Osteoblast (primary cell): ENCODE results near the gene ALCAM. TPM values are rescaled to one million over a fixed set of nuclear protein-coding genes. Genes with fewer than 3 reads are reported as not detected.
A peak's percentile ranks its signal among the peaks of the same experiment; 100 is the strongest.

Source experiments
- DNase-seq: peaks from one replicate; pipeline ENCODE4 v3.0.0; 2011; ENCODE audit warnings: low spot score, mixed read lengths; ENCODE audit not compliant: insufficient read length; ENCODE audit errors: missing footprints
- H2AFZ ChIP-seq: 2 replicates; pipeline ENCODE4 v1.6.0; 2011; ENCODE audit warnings: mild to moderate bottlenecking, low read length
- H3K27ac ChIP-seq: 2 replicates; pipeline ENCODE4 v1.5.1; 2011; ENCODE audit warnings: mild to moderate bottlenecking, low read depth, low read length, moderate library complexity
- H3K27me3 ChIP-seq: 2 replicates; pipeline ENCODE4 v1.6.0; 2012; ENCODE audit warnings: mild to moderate bottlenecking, control low read depth, inconsistent platforms, low read length, moderate library complexity; ENCODE audit not compliant: insufficient read depth
- H3K36me3 ChIP-seq: 2 replicates; pipeline ENCODE4 v1.5.1; 2011; ENCODE audit warnings: mild to moderate bottlenecking, low read length, control low read depth, moderate library complexity; ENCODE audit not compliant: insufficient read depth
- H3K4me1 ChIP-seq: 2 replicates; pipeline ENCODE4 v1.5.1; 2011; ENCODE audit warnings: mild to moderate bottlenecking, low read length, control low read depth, moderate library complexity; ENCODE audit not compliant: insufficient read depth
- H3K4me2 ChIP-seq: 2 replicates; pipeline ENCODE4 v1.6.0; 2011; ENCODE audit warnings: mild to moderate bottlenecking, low read length; ENCODE audit not compliant: insufficient read depth
- H3K4me3 ChIP-seq: fragments of 200-600 bp; sonication (generic); 3 replicates; pipeline ENCODE4 v1.5.1; 2012; ENCODE audit warnings: mild to moderate bottlenecking, low read length, inconsistent platforms; ENCODE audit not compliant: insufficient read depth
- H3K79me2 ChIP-seq: 2 replicates; pipeline ENCODE4 v1.6.0; 2012; ENCODE audit warnings: mild to moderate bottlenecking, low read length, control low read depth, inconsistent platforms; ENCODE audit not compliant: insufficient read depth
- H3K9me3 ChIP-seq: 2 replicates; pipeline ENCODE4 v1.5.1; 2011; ENCODE audit warnings: low read depth, low read length, control low read depth
- H4K20me1 ChIP-seq: 2 replicates; pipeline ENCODE4 v1.6.0; 2012; ENCODE audit warnings: mild to moderate bottlenecking, low read length, control low read depth; ENCODE audit not compliant: insufficient read depth
- total RNA-seq: library from RNA; depleted of rRNA; stranded (reverse); fragments of >200 nt; gene quantifications from 2 replicates; pipeline ENCODE4 v1.2.3, GENCODE V29; 2012
- TF ChIP-seq, protein P1 (sequence below): IDR thresholded peaks from 2 replicates; pipeline ENCODE4 v1.5.1; 2011; ENCODE audit warnings: mild to moderate bottlenecking, low read depth, low read length, moderate library complexity; ENCODE audit errors: extremely low read depth

ALCAM gene
- total RNA-seq, 1 donor, result 178 TPM

DNA sequence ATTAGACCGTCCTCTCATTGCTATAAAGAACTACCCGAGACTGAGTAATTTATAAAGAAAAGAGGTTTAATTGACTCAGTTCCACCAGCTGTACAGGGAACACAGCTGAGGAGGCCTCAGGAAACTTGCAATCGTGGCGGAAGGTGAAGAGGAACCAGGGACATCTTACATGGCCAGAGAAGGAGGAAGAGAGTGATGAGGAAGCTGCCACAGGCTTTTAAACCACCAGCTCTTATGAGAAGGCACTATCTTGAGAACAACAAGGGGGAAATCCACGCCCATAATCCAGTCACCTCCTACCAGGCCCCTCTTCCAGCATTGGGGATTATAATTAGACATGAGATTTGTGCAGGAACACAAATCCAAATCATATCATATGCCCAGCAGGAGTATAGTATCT, 138.5 kb downstream of the ALCAM start:
- Histone ChIP-seq H3K79me2 (peaks cover 92% of the 10 kb centered on the region), H3K9me3 (no peaks in the 10 kb centered on the region), H3K27me3 (no peaks in the 10 kb centered on the region), H3K27ac (no peak overlapping the region), H2AFZ (no peak overlapping the region), H4K20me1 (no peaks in the 10 kb centered on the region), H3K36me3 (no peaks in the 10 kb centered on the region), H3K4me2 (no peak overlapping the region), H3K4me3 (no peak overlapping the region), H3K4me1 (peaks cover 26% of the 10 kb centered on the region)
- TF ChIP-seq, protein P1, sequence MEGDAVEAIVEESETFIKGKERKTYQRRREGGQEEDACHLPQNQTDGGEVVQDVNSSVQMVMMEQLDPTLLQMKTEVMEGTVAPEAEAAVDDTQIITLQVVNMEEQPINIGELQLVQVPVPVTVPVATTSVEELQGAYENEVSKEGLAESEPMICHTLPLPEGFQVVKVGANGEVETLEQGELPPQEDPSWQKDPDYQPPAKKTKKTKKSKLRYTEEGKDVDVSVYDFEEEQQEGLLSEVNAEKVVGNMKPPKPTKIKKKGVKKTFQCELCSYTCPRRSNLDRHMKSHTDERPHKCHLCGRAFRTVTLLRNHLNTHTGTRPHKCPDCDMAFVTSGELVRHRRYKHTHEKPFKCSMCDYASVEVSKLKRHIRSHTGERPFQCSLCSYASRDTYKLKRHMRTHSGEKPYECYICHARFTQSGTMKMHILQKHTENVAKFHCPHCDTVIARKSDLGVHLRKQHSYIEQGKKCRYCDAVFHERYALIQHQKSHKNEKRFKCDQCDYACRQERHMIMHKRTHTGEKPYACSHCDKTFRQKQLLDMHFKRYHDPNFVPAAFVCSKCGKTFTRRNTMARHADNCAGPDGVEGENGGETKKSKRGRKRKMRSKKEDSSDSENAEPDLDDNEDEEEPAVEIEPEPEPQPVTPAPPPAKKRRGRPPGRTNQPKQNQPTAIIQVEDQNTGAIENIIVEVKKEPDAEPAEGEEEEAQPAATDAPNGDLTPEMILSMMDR, result no peak
- DNase-seq, result no peak

DNA sequence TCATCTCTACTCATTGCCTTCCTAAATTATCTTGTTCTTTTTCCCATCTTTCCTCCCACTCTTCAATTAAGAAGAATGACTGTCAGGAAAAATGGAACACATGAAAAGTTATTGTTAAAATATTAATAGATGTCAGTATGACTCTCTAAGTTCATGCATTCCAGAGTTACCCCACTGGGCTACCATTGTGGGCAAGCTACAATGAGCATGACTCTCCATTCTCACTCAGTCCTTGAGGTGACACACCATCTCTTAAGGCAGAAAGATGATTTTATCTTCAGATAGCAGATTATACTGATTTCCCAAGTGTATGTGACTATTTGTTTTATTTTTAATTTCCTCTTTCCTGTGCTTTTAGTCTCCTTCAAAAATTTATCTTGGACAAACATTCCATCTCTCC, 144.3 kb downstream of the ALCAM start:
- Histone ChIP-seq H3K36me3 (no peaks in the 10 kb centered on the region), H3K27me3 (no peaks in the 10 kb centered on the region), H3K79me2 (peaks cover 95% of the 10 kb centered on the region), H4K20me1 (no peaks in the 10 kb centered on the region), H3K4me2 (peak overlapping the region; percentile 12), H2AFZ (no peak overlapping the region), H3K4me3 (no peak overlapping the region), H3K27ac (peak overlapping the region; percentile 47), H3K9me3 (no peaks in the 10 kb centered on the region), H3K4me1 (peaks cover 44% of the 10 kb centered on the region)
- DNase-seq, result no peak
- TF ChIP-seq, protein P1, result no peak

DNA sequence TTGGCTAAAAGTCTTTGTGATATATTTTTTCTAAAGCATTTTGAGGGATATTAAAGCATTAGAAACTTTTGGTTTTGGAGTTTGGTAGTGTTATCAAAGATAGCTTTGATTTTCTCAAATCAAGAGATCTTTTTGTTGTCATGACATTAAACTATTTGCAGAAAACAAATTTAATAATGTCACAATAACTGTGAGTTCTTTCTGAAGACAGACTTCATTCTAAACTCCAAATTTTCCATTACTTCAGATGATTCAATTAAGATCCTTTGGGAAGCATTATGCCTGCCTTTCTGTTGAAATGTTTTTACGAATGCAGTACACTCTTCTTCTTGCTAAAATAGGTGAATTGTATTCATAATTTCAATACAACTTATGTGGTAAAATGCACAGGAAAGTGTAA, 145.4 kb downstream of the ALCAM start:
- Histone ChIP-seq H3K79me2 (peaks cover 95% of the 10 kb centered on the region), H3K27ac (peak overlapping the region; percentile 47)

DNA sequence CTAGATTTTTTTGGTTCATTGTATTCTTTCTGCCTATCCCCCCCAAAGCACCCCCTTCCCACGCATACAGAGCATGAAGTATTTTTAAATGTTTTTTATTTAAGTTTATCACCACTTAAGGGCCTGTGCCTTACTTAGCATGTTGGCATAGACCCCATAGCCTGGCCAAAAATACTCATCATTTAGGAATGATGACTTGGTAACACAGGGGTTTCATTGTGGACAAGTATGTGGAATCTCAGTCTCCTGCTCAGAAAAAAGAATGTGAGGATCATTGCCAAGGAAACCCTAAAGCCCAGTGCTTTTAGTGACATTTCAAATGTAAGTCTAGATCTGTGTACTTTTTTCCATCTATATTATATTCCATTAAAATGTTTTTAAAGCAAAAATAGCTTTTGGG, 146.3 kb downstream of the ALCAM start:
- Histone ChIP-seq H3K36me3 (no peaks in the 10 kb centered on the region), H3K4me1 (peaks cover 47% of the 10 kb centered on the region), H3K4me2 (peak overlapping the region; percentile 24), H3K27me3 (no peaks in the 10 kb centered on the region), H3K4me3 (no peak overlapping the region), H3K79me2 (peaks cover 95% of the 10 kb centered on the region), H3K27ac (peak overlapping the region; percentile 47), H4K20me1 (no peaks in the 10 kb centered on the region), H3K9me3 (no peaks in the 10 kb centered on the region), H2AFZ (no peak overlapping the region)
- TF ChIP-seq, protein P1, result no peak
- no peak for DNase-seq

More for the DNA sequence above, 145.4 kb downstream of the ALCAM start:
- no peaks in the 10 kb centered on the region for H3K27me3 ChIP-seq
- peaks cover 44% of the 10 kb centered on the region for H3K4me1 ChIP-seq
- no peaks in the 10 kb centered on the region for H4K20me1 ChIP-seq
- H3K4me2 ChIP-seq, result no peak overlapping the region
- DNase-seq, result no peak
- TF ChIP-seq, protein P1, result no peak
- H3K36me3 ChIP-seq, result no peaks in the 10 kb centered on the region
- H3K9me3 ChIP-seq, result no peaks in the 10 kb centered on the region
- no peak overlapping the region for H2AFZ ChIP-seq
- no peak overlapping the region for H3K4me3 ChIP-seq
